Heart left ventricle (tissue), 16 donors: Measurements from ENCODE around the gene CELSR1. TPM values are rescaled to one million over a fixed set of nuclear protein-coding genes. Genes with fewer than 3 reads are reported as not detected.
A peak's percentile ranks its signal among the peaks of the same experiment; 100 is the strongest.

Experiments used
- ATAC-seq, 4 donors: fragments of 200-7000 bp; cut with Tn5 transposase; one replicate each; pipeline ENCODE4 v1.9.1; 2020 to 2022; ENCODE audit warnings: moderate library complexity in 4 of 4, mild to moderate bottlenecking in 3 of 4, moderate number of reproducible peaks in 1 of 4
- DNase-seq, 5 donors: peaks; one replicate each; pipeline ENCODE4 v3.0.0-alpha.2; 2020
- H3K27ac ChIP-seq, 12 donors: fragments of 200-600 bp; sonication (generic) in 4 of 12; one replicate each; pipeline versions ENCODE4 v1.5.0 to v1.8.0; 2016 to 2022; ENCODE audit warnings: mild to moderate bottlenecking in 2 of 12
- H3K27me3 ChIP-seq, 9 donors: fragments of 200-600 bp; sonication (generic) in 2 of 9; one replicate each; pipeline versions ENCODE4 v1.5.1 to v1.8.0; 2016 to 2022; ENCODE audit warnings: mild to moderate bottlenecking in 3 of 9
- H3K36me3 ChIP-seq, 9 donors: fragments of 200-600 bp; sonication (generic) in 2 of 9; one replicate each; pipeline versions ENCODE4 v1.5.0 to v1.8.0; 2018 to 2022; ENCODE audit warnings: mild to moderate bottlenecking in 2 of 9
- H3K4me1 ChIP-seq, 12 donors: fragments of 200-600 bp; sonication (generic) in 4 of 12; one replicate each; pipeline versions ENCODE4 v1.5.0 to v1.8.0; 2016 to 2022; ENCODE audit warnings: mild to moderate bottlenecking in 3 of 12
- H3K4me3 ChIP-seq, 12 donors: fragments of 200-600 bp; sonication (generic) in 4 of 12; one replicate each; pipeline versions ENCODE4 v1.5.0 to v1.8.0; 2017 to 2022; ENCODE audit warnings: mild to moderate bottlenecking in 9 of 12, moderate library complexity in 4 of 12
- H3K9me3 ChIP-seq, 12 donors: fragments of 200-600 bp; sonication (generic) in 4 of 12; one replicate each; pipeline versions ENCODE4 v1.5.0 to v1.8.0; 2016 to 2022; ENCODE audit warnings: mild to moderate bottlenecking in 1 of 12
- CTCF ChIP-seq, 12 donors: fragments of 200-600 bp; sonication (generic) in 4 of 12; IDR thresholded peaks; one replicate each; pipeline versions ENCODE4 v1.5.0 to v1.8.0; 2018 to 2022; ENCODE audit warnings: antibody characterized with exemption in 12 of 12, mild to moderate bottlenecking in 5 of 12
- POLR2A ChIP-seq, 2 donors: fragments of 450-650 bp; IDR thresholded peaks; one replicate each; pipeline ENCODE4 v1.6.1; 2017; ENCODE audit warnings: antibody characterized with exemption in 2 of 2, mild to moderate bottlenecking in 2 of 2, moderate library complexity in 2 of 2
- WGBS, 4 donors: extraction: QIAGEN DNeasy Blood & Tissue Kit in 2 of 4; methylation state at CpG; one replicate each; pipeline versions ENCODE4 v1.1.5 to v1.1.7; 2013 to 2018; 5-methylcytosine and 5-hydroxymethylcytosine counted together
- intact Hi-C, 10 donors: fragments of 100-400 bp; cut with DNase I; formaldehyde crosslinking; loops; one replicate each; pipeline versions ENCODE4 v1.11.1 to v1.14.2; 2022
- polyA plus RNA-seq, 2 donors: library from polyadenylated mRNA; stranded (reverse); fragments of 200-250 nt; gene quantifications; one replicate each; pipeline ENCODE4 v1.2.3, GENCODE V29; 2013
- total RNA-seq, 9 donors: library from RNA; depleted of rRNA in 2 of 9; stranded (reverse); fragments of >200 nt in 2 of 9; fragmentation: NEBNext Ultra II Directional in 3 of 9; extraction: Animal tissue kit (Norgen Biotek cat#: 25700) in 3 of 9; gene quantifications; one replicate each; pipeline versions ENCODE4 v1.1.0 to v1.2.4, GENCODE V29; 2016 to 2023
- donor health status: ischemic (EF 13 %, LVEDD 7.1; RV severe dilation, severe dysfunction).
- donor health status: healthy with polysubstance abuse.
- donor health status: DM: no; HTN: yes; CAD: no.
- donor health status: DM: no; HTN: no; CAD: no.
- donor health status: ischemic (EF 25% LVEDD 6.9; RV normal size, moderate dysfunction).
- donor health status: ischemic (EF 25% LVEDD 5.7; RV mildly dilated, moderate dysfunction).
- donor health status: healthy.
- donor health status: DM: yes; HTN: yes; CAD: no.
- donor health status: ischemic (EF 35%, LVEDD 5.7; RV mildly dilated, moderate dysfunction).
- donor health status: nonischemic (EF 11% LVEDD 7.7; RV severe dilation, severe dysfunction).
- donor health status: DM: yes; HTN: yes; CAD: no.
- donor health status: PGD.
- donor health status: ischemic (EF 29% LVEDD 5.4; RV normal size, mild dysfunction).
- donor health status: nonischemic (EF 23%, LVEDD 6.1; RV moderate dilation, normal function).

The CELSR1 gene
- total and polyA plus RNA-seq, 11 donors, result 5.9 to 15.8 (median 11.9) TPM

GRCh38 chr22:46335201-46336118 lies 202.0 kb downstream of the CELSR1 start, which contains the start of gene TRMU:
TRMU (plus strand) TSS chr22:46335714; CDS start chr22:46335765, 51 bp downstream.
- TF ChIP-seq CTCF (IDR thresholded peaks at IDR 0.05) (peak in 2 of 12 donors; percentile 3 to 29), POLR2A (IDR thresholded peaks at IDR 0.05) (peak in 1 of 2 donors; percentile 78)
- peak; percentile 90 to 93 (median 92) for DNase-seq
- Histone ChIP-seq H3K27ac (peak within 1 kb of the TSS; percentile 64 to 99 (median 94)), H3K27me3 (no peaks in the 10 kb centered on the region), H3K4me1 (peaks cover 0 to 30% (median 19%) of the 10 kb centered on the region in 12 donors), H3K36me3 (peaks cover 2 to 30% (median 28%) of the 10 kb centered on the region in 9 donors), H3K9me3 (no peaks in the 10 kb centered on the region), H3K4me3 (peak within 1 kb of the TSS; percentile 71 to 99 (median 94))
- 1% methylated on average over 65 to 93 of the region's 93 CpGs for WGBS, 4 donors
- intact Hi-C loops, result no loop called here
- peak; percentile 86 to 95 (median 94) for ATAC-seq

GRCh38 chr22:46331496-46331895 lies 205.9 kb downstream of the CELSR1 start:
- Histone ChIP-seq H3K27me3 (no peaks in the 10 kb centered on the region), H3K27ac (no peak overlapping the region), H3K36me3 (peaks cover 0 to 11% (median 0%) of the 10 kb centered on the region in 9 donors), H3K4me3 (no peak overlapping the region), H3K9me3 (no peaks in the 10 kb centered on the region), H3K4me1 (peaks cover 0 to 13% (median 8%) of the 10 kb centered on the region in 12 donors)
- TF ChIP-seq CTCF (IDR thresholded peaks at IDR 0.05) (no peak), POLR2A (IDR thresholded peaks at IDR 0.05) (no peak)
- WGBS, 4 donors, result 92 to 96% (median 95%) methylated on average over 22 to 23 of the region's 23 CpGs
- DNase-seq (no peak), ATAC-seq (no peak)
- intact Hi-C loops, result no loop called here

- ATAC-seq (no peak), DNase-seq (peak in 1 of 5 donors; percentile 8)
- Histone ChIP-seq H3K9me3 (no peaks in the 10 kb centered on the region), H3K4me1 (peaks cover 0 to 8% (median 5%) of the 10 kb centered on the region in 12 donors), H3K27ac (no peak overlapping the region), H3K27me3 (no peaks in the 10 kb centered on the region), H3K36me3 (peaks cover 0 to 11% (median 0%) of the 10 kb centered on the region in 9 donors), H3K4me3 (no peak overlapping the region)
- intact Hi-C loops, result no loop called here
- 94 to 99% (median 97%) methylated on average over 4 of the region's 4 CpGs for WGBS, 4 donors
- TF ChIP-seq CTCF (IDR thresholded peaks at IDR 0.05), result no peak
- TF ChIP-seq POLR2A (IDR thresholded peaks at IDR 0.05), result no peak
These were observed 207.0 kb downstream of the CELSR1 start for GRCh38 chr22:46330426-46330825.

- peaks cover 0 to under 1% (median 0%) of the 10 kb centered on the region in 12 donors for H3K4me1 ChIP-seq
- ATAC-seq, result no peak
- peak in 1 of 5 donors; percentile 27 for DNase-seq
- no peak overlapping the region for H3K27ac ChIP-seq
- H3K36me3 ChIP-seq, result peaks cover 0 to 11% (median 0%) of the 10 kb centered on the region in 9 donors
- no peaks in the 10 kb centered on the region for H3K9me3 ChIP-seq
- intact Hi-C loops, result no loop called here
- TF ChIP-seq CTCF (IDR thresholded peaks at IDR 0.05) (no peak), POLR2A (IDR thresholded peaks at IDR 0.05) (no peak)
- H3K4me3 ChIP-seq, result no peak overlapping the region
- 88 to 97% (median 93%) methylated on average over 6 to 8 of the region's 8 CpGs for WGBS, 4 donors
- H3K27me3 ChIP-seq, result no peaks in the 10 kb centered on the region
These were observed 207.8 kb downstream of the CELSR1 start for GRCh38 chr22:46329616-46330015.
